Caco-2 (cell line): ENCODE measurements around the gene FGFR3. TPM values are rescaled to one million over a fixed set of nuclear protein-coding genes. Genes with fewer than 3 reads are reported as not detected.

Experiments used
- BruUV-seq: library from RNA; stranded (reverse); fragments of 400-500 nt; replicated peaks from 2 replicates; lab custom pipeline; 2021; lab: Mats Ljungman, UMichigan
- CTCF ChIA-PET: fragments of 300-600 bp; sonication (Branson Sonifier 250); formaldehyde crosslinking; loops from one replicate; lab custom pipeline; 2022; ENCODE audit warnings: antibody characterized with exemption; lab: Charles Lee
- POLR2A ChIA-PET: fragments of 300-600 bp; sonication (Branson Sonifier 250); formaldehyde crosslinking; loops from one replicate; lab custom pipeline; 2022; ENCODE audit warnings: antibody characterized with exemption; lab: Charles Lee
- DNase-seq, 2 experiments: peaks; one replicate each; pipeline versions ENCODE4 v3.0.0 to v3.0.0-alpha.2; 2020 to 2022
- H3K27me3 ChIP-seq: replicated peaks from 2 replicates; pipeline ENCODE4 v1.6.0; 2011; ENCODE audit warnings: low read length; ENCODE audit not compliant: control insufficient read depth, insufficient read depth
- H3K36me3 ChIP-seq: 2 replicates; pipeline ENCODE4 v1.5.1; 2011; ENCODE audit warnings: low read length; ENCODE audit not compliant: control insufficient read depth, insufficient read depth
- H3K4me1 ChIP-seq: fragments of 250-450 bp; sonication (Bioruptor Pico); 2 replicates; pipeline ENCODE4 v1.5.1; 2020; ENCODE audit warnings: mild to moderate bottlenecking
- H3K4me3 ChIP-seq: 2 replicates; pipeline ENCODE4 v1.5.1; 2011; ENCODE audit warnings: low read depth, mild to moderate bottlenecking, control low read depth, low read length
- H3K9me3 ChIP-seq: fragments of 250-450 bp; sonication (Bioruptor Pico); 2 replicates; pipeline ENCODE4 v1.5.1; 2020; ENCODE audit warnings: mild to moderate bottlenecking, moderate library complexity
- H3K27ac Mint-ChIP-seq: one replicate; pipeline ENCODE4 v1.8.0; 2022; ENCODE audit warnings: mixed read lengths; ENCODE audit not compliant: unreplicated experiment
- H3K27me3 Mint-ChIP-seq: one replicate; pipeline ENCODE4 v1.8.0; 2022; ENCODE audit warnings: mixed read lengths; ENCODE audit not compliant: insufficient read depth, unreplicated experiment
- H3K36me3 Mint-ChIP-seq: one replicate; pipeline ENCODE4 v1.8.0; 2022; ENCODE audit warnings: mild to moderate bottlenecking, mixed read lengths; ENCODE audit not compliant: insufficient read depth, unreplicated experiment
- H3K4me1 Mint-ChIP-seq: one replicate; pipeline ENCODE4 v1.8.0; 2022; ENCODE audit warnings: low read depth, mixed read lengths; ENCODE audit not compliant: unreplicated experiment
- H3K4me3 Mint-ChIP-seq: one replicate; pipeline ENCODE4 v1.8.0; 2022; ENCODE audit warnings: mild to moderate bottlenecking, moderate library complexity, mixed read lengths; ENCODE audit not compliant: unreplicated experiment
- H3K9me3 Mint-ChIP-seq: one replicate; pipeline ENCODE4 v1.8.0; 2022; ENCODE audit warnings: mixed read lengths; ENCODE audit not compliant: unreplicated experiment
- intact Hi-C: fragments of 100-400 bp; cut with micrococcal nuclease; formaldehyde crosslinking; loops from one replicate; pipeline ENCODE4 v1.10.0; 2022; ENCODE audit not compliant: unreplicated experiment
- total RNA-seq: library from RNA; stranded (reverse); gene quantifications from 2 replicates; pipeline ENCODE4 v1.2.3, GENCODE V29; 2022
- TF ChIP-seq, protein P1 (sequence below), 2 experiments: fragments of 200-600 bp in 1 of 2; IDR thresholded peaks; 1 replicate in 1 of 2; 2 replicates in 1 of 2; pipeline versions ENCODE4 v1.5.1 to v1.8.0; 2011 to 2022; ENCODE audit warnings: antibody characterized with exemption in 1 of 2, control low read depth in 1 of 2, inconsistent platforms in 1 of 2, low read depth in 1 of 2, low read length in 1 of 2, mild to moderate bottlenecking in 1 of 2, moderate library complexity in 1 of 2; ENCODE audit not compliant: insufficient read depth in 1 of 2, severe bottlenecking in 1 of 2, unreplicated experiment in 1 of 2

FGFR3 gene
- total RNA-seq, 1 experiment from 2014 or later, result 132 TPM

DNA sequence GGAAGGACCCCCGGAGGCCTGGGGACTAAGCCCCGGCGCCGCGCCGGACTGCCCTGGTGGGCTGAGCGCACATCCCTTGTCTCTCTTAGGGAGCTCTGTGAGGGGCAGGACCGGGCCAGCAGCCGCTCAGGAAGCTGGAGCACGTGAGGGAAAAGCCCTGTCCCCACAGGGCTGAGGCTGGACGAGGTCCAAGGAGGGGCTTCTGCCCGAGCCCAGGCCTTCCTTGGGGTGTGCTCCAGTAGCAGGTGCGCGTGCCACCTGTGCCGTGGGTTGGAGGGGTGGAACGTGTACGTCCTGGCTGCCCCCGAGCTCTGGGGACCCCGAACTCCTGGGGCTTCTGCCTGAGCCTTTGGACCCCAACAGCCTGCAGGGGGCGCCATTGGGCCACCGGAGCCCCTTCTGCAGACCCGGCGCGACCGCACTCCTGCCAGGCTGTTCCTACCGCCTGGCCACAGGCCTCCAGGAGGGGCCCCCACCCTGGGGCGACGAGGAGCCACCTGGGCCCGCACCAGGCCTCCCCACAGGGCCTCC lies 44.6 kb upstream of the FGFR3 start:
- DNase-seq, result peak; percentile 83 to 91
- Mint-ChIP-seq H3K4me1 (no peaks in the 10 kb centered on the region), H3K4me3 (no peak overlapping the region), H3K9me3 (no peaks in the 10 kb centered on the region), H3K27me3 (no peaks in the 10 kb centered on the region), H3K36me3 (peaks cover 16% of the 10 kb centered on the region), H3K27ac (no peak overlapping the region)
- Histone ChIP-seq H3K4me3 (no peak overlapping the region), H3K27me3 (no peaks in the 10 kb centered on the region), H3K36me3 (no peaks in the 10 kb centered on the region), H3K9me3 (no peaks in the 10 kb centered on the region), H3K4me1 (peaks cover 9% of the 10 kb centered on the region; the same call in 1 of the 2 replicates)
- POLR2A ChIA-PET, result interaction anchor here (0.5 to 1.7 kb wide), 3 partner anchors 19 to 47 kb away, joined by 4 to 6 read pairs (median 4); no protein-coding TSS in a partner anchor
- CTCF ChIA-PET, result interaction anchor here (0.6 to 2.7 kb wide), 14 partner anchors 16 to 1061 kb away, joined by 3 to 23 read pairs (median 4); partner anchors contain the start of genes TACC3 and TMEM129
- BruUV-seq, result no TSS peak
- intact Hi-C loops, result loop anchor here (1.0 to 5.0 kb wide), 3 partner anchors 62 to 439 kb away; no protein-coding TSS in a partner anchor
- TF ChIP-seq, protein P1, sequence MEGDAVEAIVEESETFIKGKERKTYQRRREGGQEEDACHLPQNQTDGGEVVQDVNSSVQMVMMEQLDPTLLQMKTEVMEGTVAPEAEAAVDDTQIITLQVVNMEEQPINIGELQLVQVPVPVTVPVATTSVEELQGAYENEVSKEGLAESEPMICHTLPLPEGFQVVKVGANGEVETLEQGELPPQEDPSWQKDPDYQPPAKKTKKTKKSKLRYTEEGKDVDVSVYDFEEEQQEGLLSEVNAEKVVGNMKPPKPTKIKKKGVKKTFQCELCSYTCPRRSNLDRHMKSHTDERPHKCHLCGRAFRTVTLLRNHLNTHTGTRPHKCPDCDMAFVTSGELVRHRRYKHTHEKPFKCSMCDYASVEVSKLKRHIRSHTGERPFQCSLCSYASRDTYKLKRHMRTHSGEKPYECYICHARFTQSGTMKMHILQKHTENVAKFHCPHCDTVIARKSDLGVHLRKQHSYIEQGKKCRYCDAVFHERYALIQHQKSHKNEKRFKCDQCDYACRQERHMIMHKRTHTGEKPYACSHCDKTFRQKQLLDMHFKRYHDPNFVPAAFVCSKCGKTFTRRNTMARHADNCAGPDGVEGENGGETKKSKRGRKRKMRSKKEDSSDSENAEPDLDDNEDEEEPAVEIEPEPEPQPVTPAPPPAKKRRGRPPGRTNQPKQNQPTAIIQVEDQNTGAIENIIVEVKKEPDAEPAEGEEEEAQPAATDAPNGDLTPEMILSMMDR (IDR thresholded peaks at IDR 0.05; ENCODE audit: insufficient read depth in 1 of 2, low read depth in 1 of 2, low read length in 1 of 2, severe bottlenecking in 1 of 2, unreplicated experiment in 1 of 2), result peak; percentile 79 to 95

DNA sequence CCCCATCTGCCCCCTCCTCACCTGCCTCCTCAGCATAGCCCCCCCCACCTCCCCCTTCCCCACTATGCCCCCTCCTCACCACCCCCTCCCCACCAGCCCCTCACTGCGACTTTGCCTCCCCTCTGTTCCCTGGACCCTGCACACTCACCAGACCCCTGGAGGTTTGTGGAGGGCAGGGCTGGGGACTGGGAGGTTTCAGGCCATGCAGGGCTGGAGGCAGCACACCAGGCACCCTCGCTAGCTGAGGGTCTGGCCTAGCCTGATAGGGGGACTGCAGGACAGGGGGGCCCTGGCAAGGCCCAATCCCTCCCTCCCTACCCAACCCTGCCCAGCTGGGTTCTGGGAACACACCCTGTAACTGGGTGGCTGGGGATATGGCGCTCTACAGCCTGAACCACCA lies 43.7 kb upstream of the FGFR3 start:
- Mint-ChIP-seq H3K9me3 (no peaks in the 10 kb centered on the region), H3K27ac (no peak overlapping the region), H3K36me3 (peaks cover 8% of the 10 kb centered on the region), H3K4me3 (no peak overlapping the region), H3K4me1 (no peaks in the 10 kb centered on the region), H3K27me3 (no peaks in the 10 kb centered on the region)
- peaks cover 6% of the 10 kb centered on the region; the same call in 1 of the 2 replicates for H3K4me1 ChIP-seq
- ChIA-PET CTCF (no interaction called here), POLR2A (no interaction called here)
- no peaks in the 10 kb centered on the region for H3K27me3 ChIP-seq
- H3K9me3 ChIP-seq, result no peaks in the 10 kb centered on the region
- TF ChIP-seq, protein P1 (IDR thresholded peaks at IDR 0.05; ENCODE audit: insufficient read depth in 1 of 2, low read depth in 1 of 2, low read length in 1 of 2, severe bottlenecking in 1 of 2, unreplicated experiment in 1 of 2), result no peak
- intact Hi-C loops, result loop anchor here (5.0 kb wide), 1 partner anchor 438 kb away; no protein-coding TSS in a partner anchor
- no TSS peak for BruUV-seq
- H3K36me3 ChIP-seq, result no peaks in the 10 kb centered on the region
- no peak overlapping the region for H3K4me3 ChIP-seq
- no peak for DNase-seq

DNA sequence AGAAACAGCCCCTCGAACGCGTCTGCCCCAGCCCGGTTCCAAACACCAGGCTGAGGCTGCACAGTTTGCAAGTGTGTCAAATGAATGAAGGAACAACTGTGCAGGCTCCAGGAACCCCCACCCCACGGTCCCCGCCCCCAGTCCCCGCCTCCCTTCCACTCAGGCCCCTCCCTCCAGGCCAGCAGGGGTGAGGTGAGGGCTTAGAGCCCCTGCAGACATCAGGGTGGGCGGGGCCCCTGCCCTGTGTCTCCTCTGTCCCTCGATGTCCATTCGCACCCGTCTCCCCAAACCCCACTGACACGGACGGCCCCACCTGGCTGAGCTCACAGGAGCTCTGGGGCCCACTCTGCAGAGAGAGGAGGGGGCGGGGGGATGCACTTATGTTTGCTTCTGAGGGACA lies 43.3 kb upstream of the FGFR3 start:
- no TSS peak for BruUV-seq
- no peak for DNase-seq
- H3K4me1 Mint-ChIP-seq, result no peaks in the 10 kb centered on the region
- ChIA-PET POLR2A (no interaction called here), CTCF (no interaction called here)
- no peaks in the 10 kb centered on the region for H3K9me3 ChIP-seq
- H3K27me3 Mint-ChIP-seq, result no peaks in the 10 kb centered on the region
- no peaks in the 10 kb centered on the region for H3K27me3 ChIP-seq
- peaks cover 5% of the 10 kb centered on the region for H3K36me3 Mint-ChIP-seq
- H3K4me1 ChIP-seq, result peaks cover 4% of the 10 kb centered on the region; the same call in 1 of the 2 replicates
- TF ChIP-seq, protein P1 (IDR thresholded peaks at IDR 0.05; ENCODE audit: insufficient read depth in 1 of 2, low read depth in 1 of 2, low read length in 1 of 2, severe bottlenecking in 1 of 2, unreplicated experiment in 1 of 2), result no peak
- no peak overlapping the region for H3K4me3 Mint-ChIP-seq
- no peaks in the 10 kb centered on the region for H3K36me3 ChIP-seq
- no peaks in the 10 kb centered on the region for H3K9me3 Mint-ChIP-seq
- no peak overlapping the region for H3K4me3 ChIP-seq
- intact Hi-C loops, result loop anchor here (5.0 kb wide), 1 partner anchor 437 kb away; no protein-coding TSS in a partner anchor
- H3K27ac Mint-ChIP-seq, result no peak overlapping the region
